Left lung (tissue), 10 donors: Measurements from ENCODE around the gene ZNF746. TPM values are rescaled to one million over a fixed set of nuclear protein-coding genes. Genes with fewer than 3 reads are reported as not detected.
A peak's percentile ranks its signal among the peaks of the same experiment; 100 is the strongest.

Experiments
- ATAC-seq: fragments of 200-7000 bp; cut with Tn5 transposase; one replicate; pipeline ENCODE4 v1.9.1; 2020; ENCODE audit warnings: moderate library complexity
- DNase-seq, 4 donors: peaks; one replicate each; pipeline ENCODE4 v3.0.0-alpha.2; 2013 to 2020
- H3K27ac ChIP-seq, 2 donors: fragments of 200-600 bp; sonication (generic) in 1 of 2; one replicate each; pipeline versions ENCODE4 v1.5.0 to v1.8.0; 2020 to 2021
- H3K27me3 ChIP-seq, 2 donors: fragments of 200-600 bp; sonication (generic) in 1 of 2; one replicate each; pipeline versions ENCODE4 v1.5.0 to v1.8.0; 2020 to 2021
- H3K36me3 ChIP-seq, 2 donors: fragments of 200-600 bp; sonication (generic) in 1 of 2; one replicate each; pipeline versions ENCODE4 v1.5.0 to v1.8.0; 2020 to 2021
- H3K4me1 ChIP-seq, 2 donors: fragments of 200-600 bp; one replicate each; pipeline ENCODE4 v1.8.0; 2021
- H3K4me3 ChIP-seq, 2 donors: fragments of 200-600 bp; sonication (generic) in 1 of 2; one replicate each; pipeline versions ENCODE4 v1.5.0 to v1.8.0; 2020 to 2021; ENCODE audit warnings: mild to moderate bottlenecking in 1 of 2
- H3K9me3 ChIP-seq, 2 donors: fragments of 200-600 bp; sonication (generic) in 1 of 2; one replicate each; pipeline versions ENCODE4 v1.5.0 to v1.8.0; 2020 to 2021
- intact Hi-C, 2 donors: fragments of 100-400 bp; cut with DNase I; formaldehyde crosslinking; loops; one replicate each; pipeline versions ENCODE4 v1.11.2 to v1.14.2; 2022
- polyA plus RNA-seq, 6 donors: library from polyadenylated mRNA; unstranded; fragments of 120-200 nt; gene quantifications; one replicate each; pipeline ENCODE4 v1.2.1, GENCODE V29; 2013; ENCODE audit not compliant: insufficient read length in 6 of 6
- total RNA-seq, 2 donors: library from RNA; stranded (reverse); fragmentation: NEBNext Ultra II Directional; extraction: Animal tissue kit (Norgen Biotek cat#: 25700); gene quantifications; one replicate each; pipeline ENCODE4 v1.2.1, GENCODE V29; 2021
- TF ChIP-seq, protein P1 (sequence below), 2 donors: fragments of 200-600 bp; sonication (generic) in 1 of 2; IDR thresholded peaks; one replicate each; pipeline versions ENCODE4 v1.5.0 to v1.8.0; 2021; ENCODE audit warnings: antibody characterized with exemption in 2 of 2
- donor health status: DM: no; HTN: yes; CAD: no.
- donor health status: DM: no; HTN: no; CAD: no.

The ZNF746 gene
- total and polyA plus RNA-seq, 8 donors: 13.4 to 22.9 (median 15.8) TPM

- Histone ChIP-seq H3K4me1 (no peaks in the 10 kb centered on the region), H3K4me3 (no peak overlapping the region), H3K9me3 (peaks cover 0 to 39% of the 10 kb centered on the region in 2 donors), H3K27me3 (no peaks in the 10 kb centered on the region), H3K36me3 (no peaks in the 10 kb centered on the region), H3K27ac (no peak overlapping the region)
- intact Hi-C loops: no loop called here
- TF ChIP-seq, protein P1, sequence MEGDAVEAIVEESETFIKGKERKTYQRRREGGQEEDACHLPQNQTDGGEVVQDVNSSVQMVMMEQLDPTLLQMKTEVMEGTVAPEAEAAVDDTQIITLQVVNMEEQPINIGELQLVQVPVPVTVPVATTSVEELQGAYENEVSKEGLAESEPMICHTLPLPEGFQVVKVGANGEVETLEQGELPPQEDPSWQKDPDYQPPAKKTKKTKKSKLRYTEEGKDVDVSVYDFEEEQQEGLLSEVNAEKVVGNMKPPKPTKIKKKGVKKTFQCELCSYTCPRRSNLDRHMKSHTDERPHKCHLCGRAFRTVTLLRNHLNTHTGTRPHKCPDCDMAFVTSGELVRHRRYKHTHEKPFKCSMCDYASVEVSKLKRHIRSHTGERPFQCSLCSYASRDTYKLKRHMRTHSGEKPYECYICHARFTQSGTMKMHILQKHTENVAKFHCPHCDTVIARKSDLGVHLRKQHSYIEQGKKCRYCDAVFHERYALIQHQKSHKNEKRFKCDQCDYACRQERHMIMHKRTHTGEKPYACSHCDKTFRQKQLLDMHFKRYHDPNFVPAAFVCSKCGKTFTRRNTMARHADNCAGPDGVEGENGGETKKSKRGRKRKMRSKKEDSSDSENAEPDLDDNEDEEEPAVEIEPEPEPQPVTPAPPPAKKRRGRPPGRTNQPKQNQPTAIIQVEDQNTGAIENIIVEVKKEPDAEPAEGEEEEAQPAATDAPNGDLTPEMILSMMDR (IDR thresholded peaks at IDR 0.05): no peak
- DNase-seq: no peak
- no peak for ATAC-seq
These were observed 12.6 kb upstream of the ZNF746 start for GRCh38 chr7:149510248-149510647.

DNA sequence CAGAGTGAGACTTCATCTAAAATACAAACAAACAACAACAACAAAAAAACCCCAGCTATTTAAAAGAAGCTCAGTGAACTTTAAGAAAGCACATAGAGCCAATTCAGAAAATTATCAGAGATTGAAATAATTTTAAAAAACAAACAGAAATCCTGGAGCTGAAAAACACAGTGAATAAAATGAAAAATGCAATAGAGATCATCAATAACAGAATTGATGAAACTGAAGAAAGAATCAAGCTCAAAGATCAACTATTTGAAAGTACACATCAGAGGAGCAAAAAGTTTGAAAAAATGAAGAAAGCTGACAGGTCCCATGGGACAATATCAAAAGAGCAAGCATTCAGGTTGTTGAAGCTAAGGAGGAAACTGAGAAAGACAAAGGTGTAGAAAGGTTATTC, 12.2 kb upstream of the ZNF746 start:
- Histone ChIP-seq H3K27ac (no peak overlapping the region), H3K27me3 (no peaks in the 10 kb centered on the region), H3K36me3 (no peaks in the 10 kb centered on the region), H3K9me3 (peaks cover 0 to 41% of the 10 kb centered on the region in 2 donors), H3K4me1 (no peaks in the 10 kb centered on the region), H3K4me3 (no peak overlapping the region)
- intact Hi-C loops: no loop called here
- DNase-seq: no peak
- TF ChIP-seq, protein P1 (IDR thresholded peaks at IDR 0.05): no peak
- no peak for ATAC-seq

- TF ChIP-seq, protein P1 (IDR thresholded peaks at IDR 0.05): no peak
- H3K36me3 ChIP-seq: no peaks in the 10 kb centered on the region
- intact Hi-C loops: no loop called here
- H3K4me3 ChIP-seq: no peak overlapping the region
- peaks cover 0 to 30% of the 10 kb centered on the region in 2 donors for H3K9me3 ChIP-seq
- H3K27ac ChIP-seq: no peak overlapping the region
- no peaks in the 10 kb centered on the region for H3K27me3 ChIP-seq
- DNase-seq: no peak
- no peak for ATAC-seq
- H3K4me1 ChIP-seq: no peaks in the 10 kb centered on the region
These were observed 7.9 kb upstream of the ZNF746 start for GRCh38 chr7:149505551-149505950.

- Histone ChIP-seq H3K36me3 (no peaks in the 10 kb centered on the region), H3K9me3 (peaks cover 0 to 12% of the 10 kb centered on the region in 2 donors), H3K27me3 (no peaks in the 10 kb centered on the region), H3K4me1 (peaks cover 0 to 7% of the 10 kb centered on the region in 2 donors), H3K4me3 (no peak overlapping the region), H3K27ac (no peak overlapping the region)
- intact Hi-C loops: no loop called here
- ATAC-seq (no peak), DNase-seq (no peak)
- TF ChIP-seq, protein P1 (IDR thresholded peaks at IDR 0.05): no peak
These were observed 4.0 kb upstream of the ZNF746 start for GRCh38 chr7:149501651-149502050.

DNA sequence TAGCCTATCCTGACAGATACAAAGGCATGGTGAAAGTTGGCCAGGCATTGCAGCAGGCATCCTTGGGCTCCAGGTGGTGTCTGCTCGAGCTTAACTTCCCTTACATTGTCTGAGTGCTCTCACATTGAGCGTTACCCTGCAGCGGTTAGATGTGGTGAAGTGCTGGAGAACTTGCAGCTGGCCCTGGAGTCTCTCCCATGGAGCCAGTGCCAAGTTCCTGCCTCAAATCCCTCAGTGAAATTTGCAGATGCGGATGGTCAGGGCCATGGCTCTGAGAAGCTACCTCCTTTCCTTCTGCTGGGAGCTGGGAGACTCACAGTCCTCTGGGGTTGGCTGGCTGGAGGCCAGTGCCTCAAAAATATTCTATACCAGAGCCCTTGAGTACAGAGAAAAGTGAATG, 3.3 kb upstream of the ZNF746 start:
- DNase-seq (peak in 2 of 4 donors; percentile 39 to 56), ATAC-seq (no peak)
- peaks cover 0 to 6% of the 10 kb centered on the region in 2 donors for H3K9me3 ChIP-seq
- no peaks in the 10 kb centered on the region for H3K36me3 ChIP-seq
- no peak overlapping the region for H3K27ac ChIP-seq
- TF ChIP-seq, protein P1 (IDR thresholded peaks at IDR 0.05): no peak
- H3K27me3 ChIP-seq: no peaks in the 10 kb centered on the region
- no peak overlapping the region for H3K4me3 ChIP-seq
- intact Hi-C loops: no loop called here
- peaks cover 2 to 14% of the 10 kb centered on the region in 2 donors for H3K4me1 ChIP-seq
